GM19467 (cell line): ENCODE results near the gene PPP2R5A.
"Not testable (repeated sequence)": the region's sequence is repeated elsewhere in the genome, so short reads cannot be mapped to it uniquely, and the experiment has no call there.

Source experiments
- ATAC-seq: cut with Tn5 transposase; IDR thresholded peaks from one replicate; pipeline ENCODE4 v1.9.1; 2021; ENCODE audit warnings: mild to moderate bottlenecking, moderate library complexity; ENCODE audit not compliant: unreplicated experiment

The PPP2R5A gene

DNA sequence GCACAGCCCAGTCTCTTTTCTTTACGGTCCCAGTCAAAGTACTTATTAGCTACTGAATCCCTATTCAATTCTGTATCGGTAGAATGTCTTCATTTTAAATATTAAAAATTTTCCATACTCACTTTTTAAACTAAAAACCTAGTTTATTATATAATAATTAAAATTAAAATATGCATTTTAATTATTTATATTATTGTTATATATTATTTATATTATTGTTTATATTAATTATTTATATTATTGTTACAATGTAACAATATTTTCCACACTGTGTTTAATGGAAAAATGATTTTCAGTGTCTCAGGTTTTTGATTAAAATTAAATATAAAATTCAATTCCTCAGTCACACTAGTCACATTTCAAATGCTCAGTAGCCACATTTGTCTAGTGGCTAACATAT, 18.2 kb upstream of the PPP2R5A start:
- no peak for ATAC-seq

DNA sequence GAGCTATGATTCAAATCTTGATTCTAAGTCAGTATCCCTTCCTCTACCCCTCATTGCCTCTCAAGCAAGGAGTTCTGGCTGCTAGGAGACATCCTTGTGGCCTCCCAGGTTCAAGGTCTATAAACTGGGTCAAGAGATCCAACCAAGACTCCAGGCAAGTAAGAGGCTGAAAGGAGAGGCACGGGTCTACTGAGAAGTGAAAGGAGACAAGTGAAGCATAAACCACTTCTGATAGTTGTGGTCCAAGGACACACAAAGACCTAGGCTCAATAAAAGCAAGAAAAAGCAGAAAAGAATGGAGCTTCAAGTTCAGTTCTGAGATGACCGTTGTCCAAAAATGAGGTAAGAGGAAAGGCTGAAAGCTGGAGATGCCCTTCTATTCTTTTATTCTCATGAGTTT, 17.8 kb upstream of the PPP2R5A start:
- ATAC-seq = no peak

DNA sequence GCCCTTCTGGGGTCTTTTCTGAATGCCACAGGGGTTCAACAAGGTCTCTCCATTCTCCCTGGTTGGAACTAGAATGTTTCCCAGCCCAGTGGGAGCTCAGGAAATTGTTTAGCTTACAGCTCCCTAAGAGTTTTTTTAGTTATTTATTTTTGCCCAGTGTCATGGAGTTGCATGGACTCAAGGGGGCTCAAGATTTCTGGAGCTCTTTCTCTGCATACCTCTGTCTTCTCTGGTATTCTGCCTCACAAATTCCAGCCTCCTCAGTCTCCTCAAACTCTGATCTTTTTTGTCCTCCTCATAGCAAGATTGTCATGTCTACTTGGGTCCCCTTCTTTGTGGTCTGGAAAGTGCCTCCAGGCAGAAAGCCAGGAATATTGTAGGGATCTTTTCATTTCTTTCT, 15.9 kb upstream of the PPP2R5A start:
- no peak for ATAC-seq

DNA sequence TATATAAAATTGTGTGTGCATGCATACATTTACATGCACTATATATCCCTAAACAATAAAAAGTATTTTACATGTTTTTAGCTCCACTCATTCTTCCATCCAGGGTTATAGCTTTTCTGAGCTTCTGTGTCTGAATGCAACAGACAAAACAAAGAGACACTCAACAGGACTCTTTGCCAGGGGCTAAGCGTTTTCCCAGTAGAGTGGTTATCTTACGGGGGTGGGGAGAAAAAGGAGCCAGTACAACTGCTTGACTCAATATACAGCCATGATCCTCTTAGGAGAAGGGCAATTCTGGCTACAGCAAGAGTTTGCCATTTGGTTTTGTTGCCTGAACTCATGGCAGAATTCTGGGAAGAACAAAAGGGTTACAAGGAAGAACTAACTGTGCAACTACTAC, 14.6 kb upstream of the PPP2R5A start:
- ATAC-seq = no peak

DNA sequence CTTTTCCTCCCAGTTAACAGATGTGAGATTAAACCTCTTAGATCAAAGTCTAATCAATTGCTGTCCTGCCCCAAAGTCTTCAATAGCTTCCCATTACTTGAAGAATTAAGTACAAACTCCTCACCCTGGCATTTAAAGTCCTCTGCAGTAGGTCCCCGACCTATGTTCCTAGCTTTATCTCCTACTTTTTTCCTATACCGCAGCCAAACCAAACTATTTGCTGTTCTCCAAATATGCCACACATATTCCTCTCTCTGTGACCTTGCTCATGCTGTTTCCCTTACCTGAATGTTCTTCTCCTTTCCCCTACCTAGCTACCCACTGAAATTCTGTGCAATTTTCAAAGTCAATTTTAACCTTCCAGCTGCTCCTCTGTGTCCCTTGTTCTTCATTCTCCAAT, 14.0 kb upstream of the PPP2R5A start:
- no peak for ATAC-seq

DNA sequence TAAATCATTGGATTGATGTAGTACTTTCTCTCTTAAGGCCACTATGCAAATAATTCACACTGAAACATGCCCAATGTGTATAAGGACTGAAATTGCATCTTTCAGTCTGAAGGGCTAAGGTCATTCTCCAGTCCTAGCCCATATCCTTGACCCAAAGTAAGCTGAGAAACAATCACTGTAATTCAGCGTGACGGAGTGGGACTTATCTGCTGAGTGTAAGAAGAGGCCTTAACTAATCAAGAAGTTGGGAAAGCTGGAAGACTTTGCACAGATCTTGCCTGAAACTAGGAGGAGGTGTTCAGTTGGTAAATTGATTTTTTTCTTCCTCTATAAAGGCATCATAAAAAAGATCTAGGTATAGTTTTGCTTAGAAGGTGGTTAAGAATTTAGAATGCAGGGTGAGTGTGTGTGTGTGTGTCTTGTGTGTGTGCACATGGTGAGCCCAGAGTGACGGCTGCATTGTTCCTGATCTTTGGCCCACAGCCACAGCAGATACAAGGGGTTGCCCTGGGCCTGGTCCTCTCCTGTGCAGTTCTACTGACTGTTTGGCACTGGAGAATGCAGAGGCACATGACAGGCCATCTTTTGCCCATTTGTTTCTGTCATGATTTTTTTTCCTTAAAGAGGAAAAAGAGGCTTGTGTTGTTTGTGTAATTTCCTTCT, 13.3 kb upstream of the PPP2R5A start:
- no peak for ATAC-seq

DNA sequence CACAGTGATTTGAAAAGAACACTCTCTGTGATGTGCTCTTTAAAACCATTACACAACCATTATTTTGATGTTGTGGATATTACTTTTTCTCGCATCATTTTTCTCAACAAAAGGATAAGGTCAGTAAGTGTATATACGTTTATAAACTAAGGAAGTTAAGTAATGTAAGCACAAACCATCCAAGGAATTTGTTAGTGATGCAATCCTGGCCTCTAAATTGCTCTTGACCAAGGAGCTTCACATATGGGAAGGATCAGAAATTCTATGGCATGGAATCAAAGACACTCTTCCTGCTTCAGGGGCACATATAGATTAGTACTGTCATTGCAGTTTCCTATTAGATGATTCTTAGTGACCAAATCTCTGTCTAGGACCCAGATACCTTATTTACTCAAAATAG, 3.6 kb upstream of the PPP2R5A start:
- ATAC-seq = no peak

DNA sequence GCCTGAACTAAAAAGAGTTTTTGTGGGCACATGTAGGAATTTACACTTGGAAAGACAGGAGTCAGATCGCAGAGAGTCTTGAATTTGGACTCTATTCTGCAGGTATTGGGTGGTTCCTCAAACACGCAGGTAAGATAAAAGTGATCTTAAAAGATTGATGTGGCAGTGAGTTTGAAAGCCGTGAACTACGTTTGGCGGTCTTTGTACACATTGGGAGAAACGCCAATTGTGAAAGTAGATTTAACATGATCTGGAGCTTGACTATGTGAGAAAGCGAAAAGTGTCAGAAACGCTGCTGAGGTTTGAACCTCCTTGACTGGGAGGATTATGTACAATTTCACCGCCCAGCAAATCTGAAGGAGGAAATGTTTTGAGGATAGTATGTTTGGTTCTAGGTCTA, 1.5 kb upstream of the PPP2R5A start:
- ATAC-seq = no peak

DNA sequence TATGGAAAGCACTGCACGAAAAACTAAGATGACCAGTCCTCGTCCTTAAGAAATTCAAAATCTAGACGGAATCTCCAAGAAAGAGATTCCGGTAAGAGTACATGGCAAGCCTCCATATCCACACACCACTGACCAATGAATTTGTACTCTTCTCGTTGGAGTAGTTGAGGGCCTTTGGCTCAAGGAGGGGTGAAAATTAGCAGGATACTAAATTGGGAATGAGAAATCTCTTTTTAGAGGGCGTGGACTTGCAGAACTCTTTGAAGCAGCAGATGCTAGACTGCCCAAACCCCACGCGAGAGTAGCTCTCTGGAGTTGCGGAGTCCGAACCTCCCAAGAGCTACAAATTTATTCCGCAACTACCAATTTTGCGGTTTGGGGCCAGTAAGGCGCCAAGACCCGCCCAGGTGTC, 872 bp upstream of the PPP2R5A start:
- no peak for ATAC-seq

DNA sequence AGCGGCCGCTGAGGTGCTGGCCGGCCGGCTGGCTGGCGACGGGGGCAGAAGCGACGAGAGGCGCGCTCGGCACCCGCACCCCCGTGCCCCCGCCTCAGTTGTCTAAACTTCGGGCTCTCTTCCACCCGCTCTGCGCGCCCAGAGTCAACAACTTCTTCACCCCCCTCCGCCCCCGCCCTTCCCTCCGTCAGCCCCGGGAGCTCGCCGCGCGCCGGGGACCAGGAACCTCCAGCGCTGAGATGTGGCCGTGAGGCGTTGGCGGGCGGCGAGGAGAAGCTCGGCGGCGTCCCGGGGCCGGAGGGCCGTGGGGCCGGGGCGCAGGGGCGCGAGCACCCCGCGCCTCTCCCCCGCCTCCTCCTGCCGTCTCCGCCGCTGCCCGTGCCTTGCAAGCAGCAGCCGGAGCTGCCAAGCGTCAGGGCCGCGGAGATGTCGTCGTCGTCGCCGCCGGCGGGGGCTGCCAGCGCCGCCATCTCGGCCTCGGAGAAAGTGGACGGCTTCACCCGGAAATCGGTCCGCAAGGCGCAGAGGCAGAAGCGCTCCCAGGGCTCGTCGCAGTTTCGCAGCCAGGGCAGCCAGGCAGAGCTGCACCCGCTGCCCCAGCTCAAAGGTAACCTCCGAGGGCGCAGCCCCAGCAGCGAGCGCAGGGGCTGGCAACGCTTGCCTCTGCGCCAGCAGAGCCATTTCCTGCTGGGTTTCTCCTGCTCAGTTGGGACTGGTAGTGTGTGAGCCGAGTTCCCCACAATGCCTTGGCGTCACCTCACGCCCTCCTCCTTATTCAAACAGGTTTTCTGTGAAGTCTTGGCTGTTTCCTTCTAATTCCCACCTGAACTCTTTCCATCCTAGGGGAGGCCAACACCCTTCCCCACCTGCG, 710 bp downstream of the PPP2R5A start:
- ATAC-seq = peak; percentile 8

DNA sequence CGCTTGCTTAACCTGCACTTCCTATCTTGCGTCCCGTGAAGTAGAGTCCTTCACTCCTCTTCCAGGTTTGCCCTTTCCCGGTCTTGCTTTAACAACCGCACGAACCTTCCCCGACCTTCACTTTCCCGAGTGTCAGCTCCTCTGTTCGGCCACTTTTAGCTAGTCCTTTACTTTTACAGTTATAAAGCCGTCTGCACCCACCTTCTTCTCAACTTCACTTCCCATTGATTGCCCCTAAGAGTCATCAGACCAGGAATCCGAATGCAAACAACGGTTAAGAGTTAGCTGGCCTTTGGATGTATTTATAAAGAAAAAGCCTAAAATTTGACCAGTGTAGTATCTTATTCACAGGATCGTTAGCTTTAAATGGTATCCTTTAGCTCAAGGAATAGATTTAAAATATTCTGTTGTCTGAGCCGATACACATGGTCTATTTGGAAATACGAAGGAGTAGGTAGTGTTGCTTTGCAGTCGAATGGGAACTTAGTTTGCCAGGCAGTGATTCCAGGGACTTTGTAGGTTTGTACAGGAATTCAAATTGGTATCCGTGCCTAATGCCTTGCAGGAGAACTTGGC, 1.4 kb downstream of the PPP2R5A start:
- no peak for ATAC-seq

DNA sequence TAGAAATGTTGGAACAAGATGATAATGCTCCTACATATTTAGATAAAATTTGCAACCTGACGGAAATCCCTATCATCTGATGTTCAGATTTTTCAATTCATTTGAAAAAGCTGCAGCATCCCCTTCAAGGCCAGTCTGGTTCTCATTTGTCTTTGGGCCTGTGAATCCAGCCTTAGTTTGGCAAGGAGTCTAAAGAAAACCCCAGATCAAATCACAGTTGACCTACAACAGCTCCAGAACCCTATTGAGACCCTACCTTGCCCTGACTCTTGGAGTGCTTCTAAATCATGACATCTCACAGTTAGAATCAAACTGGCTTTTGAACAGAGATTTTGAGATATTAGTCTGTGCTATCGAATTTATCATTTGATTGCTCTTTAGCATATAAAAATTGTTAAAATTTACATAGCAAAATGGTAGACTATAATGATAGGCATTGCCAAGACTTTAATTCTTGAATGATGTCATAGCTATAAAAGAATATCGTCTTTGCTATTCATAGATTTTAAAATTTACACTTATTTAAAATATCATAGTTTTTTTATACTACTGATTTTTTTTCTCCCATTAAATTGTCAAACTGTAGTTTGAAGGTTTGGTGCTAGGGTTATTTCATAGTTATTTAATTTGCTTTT, 2.2 kb downstream of the PPP2R5A start:
- no peak for ATAC-seq

DNA sequence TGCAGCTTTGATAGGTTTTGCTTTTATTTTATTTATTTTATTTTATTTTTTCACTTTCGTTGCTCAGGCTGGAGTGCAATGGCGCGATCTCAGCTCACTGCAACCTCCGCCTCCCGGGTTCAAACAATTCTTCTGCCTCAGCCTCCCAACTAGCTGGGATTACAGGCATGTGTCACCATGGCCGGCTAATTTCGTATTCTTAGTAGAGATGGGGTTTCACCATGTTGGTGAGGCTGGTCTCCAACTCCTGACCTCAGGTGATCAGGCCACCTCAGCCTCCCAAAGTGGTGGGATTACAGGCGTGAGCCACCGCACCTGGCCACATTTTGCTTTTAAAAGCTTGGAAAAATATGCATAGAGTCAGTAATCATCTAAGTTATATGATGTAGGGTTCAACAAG, 2.8 kb downstream of the PPP2R5A start:
- not testable (repeated sequence) for ATAC-seq

DNA sequence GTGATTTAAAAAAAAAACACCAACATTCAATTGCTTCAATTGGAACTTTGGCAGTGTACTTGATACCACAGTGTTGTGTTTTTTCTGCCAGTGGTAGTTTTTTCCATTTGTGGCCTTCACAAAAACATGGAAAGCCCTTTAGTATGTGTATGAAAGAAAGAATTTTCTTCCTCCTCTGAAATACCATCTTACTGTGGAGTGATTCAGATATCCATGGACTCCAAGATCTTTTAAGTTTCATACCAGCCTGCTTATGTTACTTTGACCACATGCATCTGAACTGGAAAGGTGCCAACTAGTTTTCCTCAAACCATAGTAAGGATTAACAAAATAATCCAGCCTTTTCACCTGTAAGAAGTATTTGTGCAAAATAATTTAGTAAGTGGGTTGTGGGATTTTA, 3.4 kb downstream of the PPP2R5A start:
- ATAC-seq = no peak

DNA sequence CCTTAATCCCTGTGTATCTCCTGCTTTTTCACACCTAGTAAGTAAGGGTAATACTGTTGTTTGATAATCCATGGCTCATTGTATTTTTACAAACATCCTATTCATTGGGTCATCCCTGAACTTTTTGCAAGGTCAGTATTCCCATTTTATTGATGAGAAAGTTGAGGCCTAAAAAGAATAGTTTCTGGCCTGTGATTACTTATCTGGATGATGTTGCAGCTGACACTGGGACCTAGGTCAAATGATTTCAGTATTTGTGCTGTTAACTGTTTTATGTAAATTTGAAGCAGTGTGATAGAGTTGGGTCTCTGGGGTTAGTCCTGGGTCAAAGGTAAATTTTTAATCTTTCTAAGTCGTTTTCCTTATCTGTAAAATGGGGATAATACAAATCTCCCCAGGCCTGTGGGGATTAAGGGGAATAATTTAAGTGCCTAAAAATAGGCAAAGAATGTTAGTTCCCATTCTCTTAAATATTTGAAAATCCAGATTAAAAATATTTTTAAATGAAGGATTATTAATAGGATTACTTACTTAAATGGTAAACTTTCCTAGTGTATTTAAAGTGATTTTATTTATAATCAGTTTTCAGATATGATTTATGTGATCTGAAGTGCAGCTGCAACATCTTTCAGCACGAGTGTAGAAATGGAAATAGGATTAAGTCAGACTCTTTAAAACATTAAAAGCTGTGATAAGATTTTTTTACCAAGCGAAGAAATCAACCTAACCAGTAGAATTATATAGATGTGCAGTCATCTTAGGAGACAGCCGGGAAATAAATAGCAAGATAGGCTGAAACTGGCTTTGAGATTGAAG, 4.3 kb downstream of the PPP2R5A start:
- ATAC-seq = no peak

DNA sequence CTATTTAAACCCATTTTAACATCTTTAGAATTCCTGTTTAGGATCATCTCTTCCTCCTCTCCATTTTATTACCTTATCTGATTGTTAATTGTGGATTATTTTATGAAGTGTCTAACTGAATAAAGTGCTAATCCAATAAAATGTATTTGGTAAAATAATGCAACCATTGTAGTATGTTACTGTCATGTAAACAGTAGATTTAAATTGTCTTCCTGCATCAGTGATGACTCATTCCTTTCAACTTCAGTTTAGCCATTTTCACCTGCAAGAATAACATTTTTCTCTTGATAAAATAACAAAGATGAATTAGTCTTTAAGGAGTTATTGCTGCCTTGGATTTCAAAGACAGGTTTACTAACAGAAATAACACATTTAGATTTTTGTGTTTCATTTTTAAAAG, 5.4 kb downstream of the PPP2R5A start:
- no peak for ATAC-seq

DNA sequence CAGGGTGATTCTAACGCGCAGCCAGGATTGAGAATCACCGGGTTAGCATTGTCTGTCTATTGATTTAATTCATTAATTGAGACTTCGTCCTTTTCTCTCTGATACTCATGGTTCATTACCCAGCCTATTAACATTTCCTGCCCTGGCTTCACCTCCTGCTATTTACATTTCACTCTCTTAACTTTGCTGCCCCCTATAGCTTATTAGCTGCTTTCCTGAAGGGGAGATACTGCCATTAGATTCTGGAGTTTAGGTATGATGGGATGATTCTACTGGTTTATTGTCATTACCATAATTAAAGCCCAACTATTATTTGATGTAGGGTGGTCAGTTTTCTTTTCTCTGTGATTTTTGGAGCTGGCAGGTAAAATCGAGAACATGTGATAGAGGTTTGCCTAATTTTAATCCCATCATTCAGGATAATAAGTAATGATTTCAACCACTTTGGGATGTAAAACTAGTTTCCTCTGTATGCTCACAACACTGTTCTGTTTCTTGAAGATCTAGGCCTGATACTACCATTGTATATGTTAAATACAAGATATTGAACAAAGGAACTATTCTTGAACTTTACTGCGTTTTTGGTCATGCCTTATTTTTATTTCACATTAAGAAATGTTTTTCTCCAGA, 6.4 kb downstream of the PPP2R5A start:
- ATAC-seq = no peak

DNA sequence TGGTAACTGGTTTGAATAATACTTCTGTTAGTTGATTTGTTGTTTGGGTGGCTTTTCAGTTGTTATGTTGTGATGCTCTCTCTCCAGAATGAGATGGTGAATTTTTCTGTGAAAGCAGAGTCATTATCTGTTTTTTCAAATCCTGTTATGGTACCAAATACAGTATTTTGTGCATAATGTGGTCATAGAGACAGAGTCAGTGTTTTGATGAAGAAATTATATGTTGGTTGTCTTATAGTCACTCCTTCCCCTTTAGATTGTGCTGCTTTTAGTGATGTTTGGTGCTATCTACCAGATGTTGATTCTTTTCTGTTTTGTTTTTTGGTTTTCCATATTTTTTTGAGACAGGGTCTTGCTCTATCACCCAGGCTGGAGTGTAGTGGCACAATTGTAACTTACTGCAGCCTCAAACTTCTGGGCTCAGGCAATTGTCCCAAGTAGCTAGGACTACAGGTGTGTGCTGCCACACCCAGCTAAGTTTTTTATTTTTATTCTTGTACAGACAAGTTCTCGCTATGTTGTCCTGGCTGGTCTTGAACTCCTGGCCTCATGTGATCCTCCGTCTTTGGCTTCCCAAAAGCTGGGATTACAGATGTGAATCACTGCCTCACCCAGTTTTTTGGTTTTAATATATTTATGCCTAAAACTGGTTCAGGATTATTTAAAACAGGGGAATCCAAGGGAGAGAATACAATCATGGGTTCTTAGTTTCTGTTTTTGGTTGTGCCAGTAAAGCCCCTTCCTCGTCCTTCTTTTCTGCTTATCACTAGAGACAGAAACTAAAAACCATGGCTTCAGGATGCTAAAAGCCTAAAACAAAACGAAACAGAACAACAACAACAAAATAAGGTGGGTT, 7.3 kb downstream of the PPP2R5A start:
- ATAC-seq = no peak

DNA sequence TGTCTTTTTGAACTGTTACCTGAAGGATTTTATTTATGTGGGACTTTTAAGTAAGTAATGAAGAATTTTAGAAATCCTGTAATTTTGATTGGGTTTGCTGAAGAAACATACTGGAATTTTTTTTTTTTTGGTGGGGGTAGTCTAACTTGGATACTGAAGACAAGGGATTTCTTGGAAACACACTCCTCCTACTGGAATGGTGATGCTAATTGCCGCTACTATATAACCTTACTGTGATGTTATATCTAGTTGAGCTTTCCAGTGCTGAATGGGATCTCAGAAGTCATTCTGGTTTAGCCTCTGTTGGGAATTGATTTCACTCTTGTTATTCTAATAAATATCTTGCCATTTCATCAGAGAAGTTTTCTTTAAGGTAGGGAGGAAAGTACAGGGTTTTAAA, 8.4 kb downstream of the PPP2R5A start:
- ATAC-seq = no peak
